IMR-90 (cell line): ENCODE data around the gene SYCP3. TPM values are rescaled to one million over a fixed set of nuclear protein-coding genes. Genes with fewer than 3 reads are reported as not detected.

Experiments
- ATAC-seq: fragments of 200-7000 bp; cut with Tn5 transposase; 2 replicates; pipeline ENCODE4 v1.9.1; 2020; ENCODE audit warnings: low read depth, mild to moderate bottlenecking, moderate library complexity
- BruUV-seq: library from RNA; stranded (reverse); fragments of 400-500 nt; replicated peaks from 2 replicates; lab custom pipeline; 2021; lab: Mats Ljungman, UMichigan
- CTCF ChIA-PET: fragments of 300-600 bp; formaldehyde crosslinking; extraction: SDS; loops from one replicate; lab custom pipeline; 2021; ENCODE audit warnings: antibody characterized with exemption; lab: Yijun Ruan, JAX
- POLR2A ChIA-PET: fragments of 300-600 bp; sonication (Branson Sonifier 250); formaldehyde crosslinking; loops from one replicate; lab custom pipeline; 2022; ENCODE audit warnings: antibody characterized with exemption; ENCODE audit not compliant: unreplicated experiment; lab: Charles Lee
- DNase-seq: peaks from one replicate; pipeline ENCODE4 v3.0.0; 2013
- H2AFZ ChIP-seq: replicated peaks from 2 replicates; pipeline ENCODE3; 2013; ENCODE audit warnings: low read length, mild to moderate bottlenecking; ENCODE audit not compliant: poor library complexity
- H2AK5ac ChIP-seq: 2 replicates; pipeline ENCODE4 v1.6.1; 2013; ENCODE audit warnings: low read depth, low read length, inconsistent platforms
- H2AK9ac ChIP-seq: replicated peaks from 2 replicates; pipeline ENCODE3; 2013; ENCODE audit warnings: mild to moderate bottlenecking, low read depth, low read length, moderate library complexity; ENCODE audit not compliant: poor library complexity
- H2BK120ac ChIP-seq: 2 replicates; pipeline ENCODE4 v1.6.1; 2013; ENCODE audit warnings: low read depth, low read length, inconsistent platforms
- H2BK15ac ChIP-seq: 3 replicates; pipeline ENCODE4 v1.6.1; 2013; ENCODE audit warnings: low read depth, low read length, inconsistent platforms
- H2BK20ac ChIP-seq: 2 replicates; pipeline ENCODE4 v1.6.1; 2013; ENCODE audit warnings: low read depth, mild to moderate bottlenecking, inconsistent platforms, low read length, moderate library complexity
- H2BK5ac ChIP-seq: 2 replicates; pipeline ENCODE4 v1.6.1; 2013; ENCODE audit warnings: mild to moderate bottlenecking, low read depth, low read length, inconsistent platforms; ENCODE audit not compliant: poor library complexity, severe bottlenecking
- H3K14ac ChIP-seq: replicated peaks from 2 replicates; pipeline ENCODE4 v1.6.1; 2013; ENCODE audit warnings: low read depth, low read length, inconsistent platforms
- H3K18ac ChIP-seq: 2 replicates; pipeline ENCODE4 v1.6.1; 2013; ENCODE audit warnings: low read depth, low read length, control low read depth
- H3K23ac ChIP-seq: 2 replicates; pipeline ENCODE4 v1.6.1; 2013; ENCODE audit warnings: low read depth, low read length, inconsistent platforms
- H3K27ac ChIP-seq: 2 replicates; pipeline ENCODE4 v1.5.1; 2013; ENCODE audit warnings: mild to moderate bottlenecking, control low read depth, low read length; ENCODE audit not compliant: insufficient read depth
- H3K27me3 ChIP-seq: 2 replicates; pipeline ENCODE4 v1.6.1; 2013; ENCODE audit warnings: low read length; ENCODE audit not compliant: control insufficient read depth, insufficient read depth
- H3K36me3 ChIP-seq: 2 replicates; pipeline ENCODE4 v1.6.1; 2013; ENCODE audit warnings: low read length, mixed read lengths; ENCODE audit not compliant: control insufficient read depth, insufficient read depth
- H3K4ac ChIP-seq: 2 replicates; pipeline ENCODE4 v1.6.1; 2013; ENCODE audit warnings: low read depth, low read length, inconsistent platforms
- H3K4me1 ChIP-seq: 2 replicates; pipeline ENCODE4 v1.6.1; 2013; ENCODE audit warnings: low read length, mixed read lengths; ENCODE audit not compliant: control insufficient read depth, insufficient read depth
- H3K4me2 ChIP-seq: 2 replicates; pipeline ENCODE4 v1.6.1; 2013; ENCODE audit warnings: low read depth, mild to moderate bottlenecking, control low read depth, low read length, moderate library complexity
- H3K4me3 ChIP-seq: 2 replicates; pipeline ENCODE4 v1.5.1; 2013; ENCODE audit warnings: low read depth, mild to moderate bottlenecking, control low read depth, low read length, moderate library complexity; ENCODE audit not compliant: insufficient read depth
- H3K56ac ChIP-seq: 2 replicates; pipeline ENCODE4 v1.6.1; 2013; ENCODE audit warnings: low read length, inconsistent platforms; ENCODE audit not compliant: insufficient read depth; ENCODE audit errors: extremely low read depth
- H3K79me1 ChIP-seq, 2 experiments: 2 replicates each; pipeline ENCODE4 v1.6.1; 2013; ENCODE audit warnings: low read length in 2 of 2, inconsistent platforms in 1 of 2, low read depth in 1 of 2
- H3K9ac ChIP-seq: 2 replicates; pipeline ENCODE4 v1.6.1; 2013; ENCODE audit warnings: low read depth, low read length, control low read depth
- H3K9me1 ChIP-seq: 2 replicates; pipeline ENCODE4 v1.6.1; 2013; ENCODE audit warnings: low read length, inconsistent platforms; ENCODE audit not compliant: insufficient read depth
- H3K9me3 ChIP-seq: 2 replicates; pipeline ENCODE4 v1.6.1; 2013; ENCODE audit warnings: low read length; ENCODE audit not compliant: control insufficient read depth, insufficient read depth
- H4K20me1 ChIP-seq: 2 replicates; pipeline ENCODE4 v1.6.1; 2013; ENCODE audit warnings: low read length, inconsistent platforms; ENCODE audit not compliant: insufficient read depth
- H4K5ac ChIP-seq: 2 replicates; pipeline ENCODE4 v1.6.1; 2013; ENCODE audit warnings: mild to moderate bottlenecking, low read depth, low read length, control low read depth
- H4K8ac ChIP-seq, 2 experiments: 2 replicates each; pipeline ENCODE4 v1.6.1; 2013; ENCODE audit warnings: low read depth in 2 of 2, low read length in 2 of 2, control low read depth in 1 of 2, inconsistent platforms in 1 of 2
- H4K91ac ChIP-seq: 2 replicates; pipeline ENCODE4 v1.6.1; 2013; ENCODE audit warnings: low read depth, low read length, inconsistent platforms; ENCODE audit not compliant: insufficient read depth
- BHLHE40 ChIP-seq: fragments of 150-350 bp; IDR thresholded peaks from 2 replicates; pipeline ENCODE4 v1.6.1; 2016; ENCODE audit warnings: mild to moderate bottlenecking, low read depth, low read length
- CEBPB ChIP-seq: IDR thresholded peaks from 2 replicates; pipeline ENCODE4 v1.6.1; 2012; ENCODE audit warnings: low read depth, low read length, improper control_type of control experiment
- CHD1 ChIP-seq: IDR thresholded peaks from 2 replicates; pipeline ENCODE4 v1.6.1; 2012; ENCODE audit warnings: low read depth, low read length, improper control_type of control experiment
- FOS ChIP-seq: fragments of 150-350 bp; IDR thresholded peaks from 2 replicates; pipeline ENCODE4 v1.6.1; 2016; ENCODE audit warnings: low read depth, low read length
- MAFK ChIP-seq: IDR thresholded peaks from 2 replicates; pipeline ENCODE4 v1.6.1; 2012; ENCODE audit warnings: low read depth, low read length, improper control_type of control experiment
- MAZ ChIP-seq: IDR thresholded peaks from 2 replicates; pipeline ENCODE4 v1.6.1; 2012; ENCODE audit warnings: low read depth, mild to moderate bottlenecking, low read length, improper control_type of control experiment, moderate library complexity, borderline replicate concordance
- MXI1 ChIP-seq: IDR thresholded peaks from 2 replicates; pipeline ENCODE4 v1.6.1; 2012; ENCODE audit warnings: low read depth, mild to moderate bottlenecking, low read length, moderate library complexity, borderline replicate concordance
- NFE2L2 ChIP-seq: fragments of 150-350 bp; IDR thresholded peaks from 2 replicates; pipeline ENCODE4 v1.6.1; 2016; ENCODE audit warnings: low read depth, mild to moderate bottlenecking, low read length
- POLR2A ChIP-seq: IDR thresholded peaks from 2 replicates; pipeline ENCODE4 v1.6.1; 2012; ENCODE audit warnings: mild to moderate bottlenecking, low read depth, low read length
- RAD21 ChIP-seq: IDR thresholded peaks from 2 replicates; pipeline ENCODE4 v1.6.1; 2012; ENCODE audit warnings: low read length, improper control_type of control experiment
- RCOR1 ChIP-seq: IDR thresholded peaks from 2 replicates; pipeline ENCODE4 v1.6.1; 2012; ENCODE audit warnings: mild to moderate bottlenecking, low read length, improper control_type of control experiment; ENCODE audit not compliant: insufficient replicate concordance
- RFX5 ChIP-seq: IDR thresholded peaks from 2 replicates; pipeline ENCODE4 v1.8.0; 2012; ENCODE audit warnings: low read depth, mild to moderate bottlenecking, low read length, moderate library complexity
- SMC3 ChIP-seq: fragments of 150-350 bp; IDR thresholded peaks from 2 replicates; pipeline ENCODE4 v1.6.1; 2016; ENCODE audit warnings: low read depth, mild to moderate bottlenecking, antibody characterized with exemption, low read length, moderate library complexity
- WGBS, 2 experiments: methylation state at CpG; one replicate each; pipeline versions ENCODE4 v1.1.5 to v1.1.7; 2013; ENCODE audit warnings: missing lambda C conversion rate in 2 of 2; ENCODE audit not compliant: insufficient read length in 1 of 2; ENCODE audit errors: extremely low coverage in 2 of 2; 5-methylcytosine and 5-hydroxymethylcytosine counted together
- dilution Hi-C: fragments of 300-500 bp; cut with HindIII; formaldehyde crosslinking; loops from one replicate; pipeline ENCODE4 v1.14.3; 2018; ENCODE audit warnings: low sequenced_read_pairs; ENCODE audit not compliant: unreplicated experiment
- in situ Hi-C: fragments of 300-500 bp; cut with MboI; formaldehyde crosslinking; loops from 3 replicates; pipeline ENCODE4 v1.14.3; 2019; ENCODE audit warnings: low sequenced_read_pairs, inconsistent platforms, mixed read lengths
- intact Hi-C: fragments of 100-400 bp; cut with micrococcal nuclease; formaldehyde crosslinking; loops from 2 replicates; pipeline ENCODE4 v1.10.0; 2022
- polyA plus RNA-seq, 3 experiments: library from polyadenylated mRNA; depleted of rRNA; stranded (reverse); fragments of >200 nt; gene quantifications; 2 replicates each; pipeline ENCODE4 v1.2.3, GENCODE V29; 2012; ENCODE audit warnings: low replicate concordance in 1 of 3
- total RNA-seq: library from RNA; depleted of rRNA; stranded (reverse); fragments of >200 nt; gene quantifications from 2 replicates; pipeline ENCODE4 v1.2.3, GENCODE V29; 2012
- TF ChIP-seq, protein P1 (sequence below): conservative IDR thresholded peaks from 2 replicates; pipeline ENCODE4 v1.5.1; 2012; ENCODE audit warnings: mild to moderate bottlenecking, low read depth, low read length, improper control_type of control experiment
- TF ChIP-seq, protein P2 (sequence below): fragments of 150-350 bp; IDR thresholded peaks from 2 replicates; pipeline ENCODE4 v1.6.1; 2017; ENCODE audit warnings: mild to moderate bottlenecking, antibody characterized with exemption, low read length, low read depth
- TF ChIP-seq, protein P3 (sequence below): fragments of 150-350 bp; IDR thresholded peaks from 2 replicates; pipeline ENCODE4 v1.6.1; 2016; ENCODE audit warnings: low read depth, mild to moderate bottlenecking, low read length, moderate library complexity, borderline replicate concordance

SYCP3 gene
- total and polyA plus RNA-seq, 2 of the 4 experiments (the other 2 are of a cell fraction), result 0.07 TPM; not detected in 1

DNA sequence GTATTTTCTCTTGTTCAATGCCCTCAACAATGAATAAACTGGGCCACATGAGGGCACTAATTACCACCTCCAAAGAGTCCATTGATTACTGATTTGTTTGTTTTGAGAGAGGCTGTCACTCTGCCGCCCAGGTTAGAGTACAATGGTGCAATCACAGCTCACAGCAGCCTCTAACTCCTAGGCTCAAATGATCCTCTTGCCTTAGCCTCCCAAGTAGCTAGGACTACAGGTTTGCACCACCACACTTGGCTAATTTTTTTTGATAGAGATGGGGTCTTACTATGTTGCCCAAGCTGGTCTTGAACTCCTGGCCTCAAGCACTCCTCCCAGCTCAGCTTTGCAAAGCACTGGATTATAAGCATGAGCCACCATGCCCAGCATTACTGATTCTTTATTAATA lies 28.3 kb upstream of the SYCP3 start:
- TF ChIP-seq, protein P1, sequence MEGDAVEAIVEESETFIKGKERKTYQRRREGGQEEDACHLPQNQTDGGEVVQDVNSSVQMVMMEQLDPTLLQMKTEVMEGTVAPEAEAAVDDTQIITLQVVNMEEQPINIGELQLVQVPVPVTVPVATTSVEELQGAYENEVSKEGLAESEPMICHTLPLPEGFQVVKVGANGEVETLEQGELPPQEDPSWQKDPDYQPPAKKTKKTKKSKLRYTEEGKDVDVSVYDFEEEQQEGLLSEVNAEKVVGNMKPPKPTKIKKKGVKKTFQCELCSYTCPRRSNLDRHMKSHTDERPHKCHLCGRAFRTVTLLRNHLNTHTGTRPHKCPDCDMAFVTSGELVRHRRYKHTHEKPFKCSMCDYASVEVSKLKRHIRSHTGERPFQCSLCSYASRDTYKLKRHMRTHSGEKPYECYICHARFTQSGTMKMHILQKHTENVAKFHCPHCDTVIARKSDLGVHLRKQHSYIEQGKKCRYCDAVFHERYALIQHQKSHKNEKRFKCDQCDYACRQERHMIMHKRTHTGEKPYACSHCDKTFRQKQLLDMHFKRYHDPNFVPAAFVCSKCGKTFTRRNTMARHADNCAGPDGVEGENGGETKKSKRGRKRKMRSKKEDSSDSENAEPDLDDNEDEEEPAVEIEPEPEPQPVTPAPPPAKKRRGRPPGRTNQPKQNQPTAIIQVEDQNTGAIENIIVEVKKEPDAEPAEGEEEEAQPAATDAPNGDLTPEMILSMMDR, result no peak
- TF ChIP-seq RAD21, result no peak
- TF ChIP-seq, protein P2, sequence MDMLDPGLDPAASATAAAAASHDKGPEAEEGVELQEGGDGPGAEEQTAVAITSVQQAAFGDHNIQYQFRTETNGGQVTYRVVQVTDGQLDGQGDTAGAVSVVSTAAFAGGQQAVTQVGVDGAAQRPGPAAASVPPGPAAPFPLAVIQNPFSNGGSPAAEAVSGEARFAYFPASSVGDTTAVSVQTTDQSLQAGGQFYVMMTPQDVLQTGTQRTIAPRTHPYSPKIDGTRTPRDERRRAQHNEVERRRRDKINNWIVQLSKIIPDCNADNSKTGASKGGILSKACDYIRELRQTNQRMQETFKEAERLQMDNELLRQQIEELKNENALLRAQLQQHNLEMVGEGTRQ, result no peak
- no peak for TF ChIP-seq MAFK
- no peak for TF ChIP-seq RFX5
- no peak for TF ChIP-seq MXI1
- TF ChIP-seq CEBPB, result no peak
- no peak for TF ChIP-seq CHD1
- TF ChIP-seq MAZ, result no peak
- no peak for TF ChIP-seq SMC3
- TF ChIP-seq, protein P3, sequence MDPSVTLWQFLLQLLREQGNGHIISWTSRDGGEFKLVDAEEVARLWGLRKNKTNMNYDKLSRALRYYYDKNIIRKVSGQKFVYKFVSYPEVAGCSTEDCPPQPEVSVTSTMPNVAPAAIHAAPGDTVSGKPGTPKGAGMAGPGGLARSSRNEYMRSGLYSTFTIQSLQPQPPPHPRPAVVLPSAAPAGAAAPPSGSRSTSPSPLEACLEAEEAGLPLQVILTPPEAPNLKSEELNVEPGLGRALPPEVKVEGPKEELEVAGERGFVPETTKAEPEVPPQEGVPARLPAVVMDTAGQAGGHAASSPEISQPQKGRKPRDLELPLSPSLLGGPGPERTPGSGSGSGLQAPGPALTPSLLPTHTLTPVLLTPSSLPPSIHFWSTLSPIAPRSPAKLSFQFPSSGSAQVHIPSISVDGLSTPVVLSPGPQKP, result no peak
- TF ChIP-seq FOS, result no peak
- TF ChIP-seq NFE2L2, result no peak
- no peak for TF ChIP-seq RCOR1
- TF ChIP-seq POLR2A, result no peak
- no peak for TF ChIP-seq BHLHE40
- no CpG with 5 or more reads among the region's 1 CpG for WGBS, 2 experiments
- CTCF ChIA-PET, result interaction anchor here (1.1 to 1.8 kb wide), 4 partner anchors 8 to 63 kb away, joined by 3 to 5 read pairs (median 4); partner anchors contain the start of gene GNPTAB

More for the DNA sequence above, 28.3 kb upstream of the SYCP3 start:
- Histone ChIP-seq H3K79me1 (no peaks in the 10 kb centered on the region), H3K27ac (no peak overlapping the region), H4K20me1 (no peaks in the 10 kb centered on the region), H2BK20ac (no peak overlapping the region), H3K9ac (no peak overlapping the region), H3K23ac (no peak overlapping the region), H4K5ac (no peak overlapping the region), H3K4me3 (no peak overlapping the region), H3K4me2 (no peak overlapping the region), H4K91ac (no peak overlapping the region), H2BK120ac (no peak overlapping the region), H3K27me3 (no peaks in the 10 kb centered on the region), H3K4ac (no peak overlapping the region), H2AFZ (no peak overlapping the region), H3K18ac (no peak overlapping the region), H2AK9ac (no peak overlapping the region), H3K4me1 (no peaks in the 10 kb centered on the region), H3K56ac (no peak overlapping the region), H3K36me3 (peaks cover 13% of the 10 kb centered on the region), H2BK5ac (no peak overlapping the region), H2BK15ac (no peak overlapping the region), H3K9me1 (no peaks in the 10 kb centered on the region; the same call in 1 of the 2 replicates), H4K8ac (no peak overlapping the region), H3K14ac (no peak overlapping the region), H3K9me3 (no peaks in the 10 kb centered on the region), H2AK5ac (no peak overlapping the region)
- ATAC-seq, result no peak
- DNase-seq, result no peak
- intact Hi-C loops, result no loop called here
- POLR2A ChIA-PET, result no interaction called here
- in situ Hi-C loops, result loop anchor here (10.0 kb wide), 1 partner anchor 353 kb away; no protein-coding TSS in a partner anchor
- dilution Hi-C loops, result no loop called here
- no TSS peak for BruUV-seq
